Duodenal mucosa (tissue), 2 donors: ENCODE data around the gene OR4Q3.
"Not testable (repeated sequence)": the region's sequence is repeated elsewhere in the genome, so short reads cannot be mapped to it uniquely, and the experiment has no call there.

ENCODE experiments used
- H3K27ac ChIP-seq: one replicate; pipeline ENCODE4 v1.7.0; 2013; ENCODE audit warnings: low read depth, low read length
- H3K27me3 ChIP-seq, 2 donors: one replicate each; pipeline ENCODE4 v1.7.0; 2013; ENCODE audit warnings: low read length in 2 of 2, control low read depth in 1 of 2; ENCODE audit not compliant: insufficient read depth in 2 of 2, control insufficient read depth in 1 of 2
- H3K36me3 ChIP-seq, 2 donors: one replicate each; pipeline ENCODE4 v1.7.0; 2013; ENCODE audit warnings: low read length in 2 of 2, control low read depth in 1 of 2; ENCODE audit not compliant: insufficient read depth in 2 of 2, control insufficient read depth in 1 of 2
- H3K4me1 ChIP-seq, 2 donors: one replicate each; pipeline ENCODE4 v1.7.0; 2013; ENCODE audit warnings: low read length in 2 of 2, control low read depth in 1 of 2; ENCODE audit not compliant: insufficient read depth in 2 of 2, control insufficient read depth in 1 of 2
- H3K4me3 ChIP-seq, 2 donors: one replicate each; pipeline ENCODE4 v1.7.0; 2013; ENCODE audit warnings: low read length in 2 of 2, low read depth in 1 of 2
- H3K9ac ChIP-seq, 2 donors: one replicate each; pipeline ENCODE4 v1.7.0; 2013; ENCODE audit warnings: low read length in 2 of 2, low read depth in 1 of 2
- H3K9me3 ChIP-seq, 2 donors: one replicate each; pipeline ENCODE4 v1.7.0; 2013; ENCODE audit warnings: low read length in 2 of 2, control low read depth in 1 of 2; ENCODE audit not compliant: control insufficient read depth in 1 of 2

Gene OR4Q3

DNA sequence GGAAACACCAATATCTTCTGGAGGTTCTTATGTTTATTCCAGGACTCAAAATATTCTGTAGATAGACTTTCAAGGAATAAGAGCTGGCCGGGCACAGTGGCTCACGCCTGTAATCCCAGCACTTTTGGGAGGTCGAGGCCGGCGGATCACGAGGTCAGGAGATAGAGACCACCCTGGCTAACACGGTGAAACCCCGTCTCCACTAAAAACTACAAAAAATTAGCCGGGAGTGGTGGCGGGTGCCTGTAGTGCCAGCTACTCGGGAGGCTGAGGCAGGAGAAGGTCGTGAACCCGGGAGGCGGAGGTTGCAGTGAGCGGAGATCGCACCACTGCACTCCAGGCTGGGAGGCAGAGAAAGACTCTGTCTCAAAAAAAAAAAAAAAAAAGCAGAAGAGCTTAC lies 42.5 kb downstream of the OR4Q3 start:
- not testable (repeated sequence) for H3K9ac ChIP-seq, H3K27ac ChIP-seq, H3K9me3 ChIP-seq, H3K4me3 ChIP-seq, H3K4me1 ChIP-seq, H3K27me3 ChIP-seq, H3K36me3 ChIP-seq

DNA sequence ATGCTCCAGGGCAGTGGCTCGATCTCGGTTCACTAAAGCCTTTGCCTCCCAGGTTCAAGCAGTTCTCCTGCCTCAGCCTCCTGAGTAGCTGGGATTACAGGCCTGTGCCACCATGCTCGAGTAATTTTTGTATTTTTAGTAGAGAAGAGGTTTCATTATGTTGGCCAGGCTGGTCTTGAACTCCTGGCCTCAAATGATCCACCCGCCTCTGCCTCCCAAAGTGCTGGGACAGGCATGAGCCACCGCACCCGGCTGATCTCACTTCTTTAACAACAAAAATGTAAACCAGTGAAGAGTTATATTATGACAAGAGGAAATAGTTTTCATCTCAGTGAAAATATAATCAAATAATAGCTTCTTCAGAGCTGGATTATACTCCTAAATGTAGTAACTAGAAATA lies 43.9 kb downstream of the OR4Q3 start:
- H3K4me1 ChIP-seq, H3K9me3 ChIP-seq, H3K36me3 ChIP-seq, H3K27me3 ChIP-seq, H3K9ac ChIP-seq, H3K4me3 ChIP-seq, H3K27ac ChIP-seq: not testable (repeated sequence)

DNA sequence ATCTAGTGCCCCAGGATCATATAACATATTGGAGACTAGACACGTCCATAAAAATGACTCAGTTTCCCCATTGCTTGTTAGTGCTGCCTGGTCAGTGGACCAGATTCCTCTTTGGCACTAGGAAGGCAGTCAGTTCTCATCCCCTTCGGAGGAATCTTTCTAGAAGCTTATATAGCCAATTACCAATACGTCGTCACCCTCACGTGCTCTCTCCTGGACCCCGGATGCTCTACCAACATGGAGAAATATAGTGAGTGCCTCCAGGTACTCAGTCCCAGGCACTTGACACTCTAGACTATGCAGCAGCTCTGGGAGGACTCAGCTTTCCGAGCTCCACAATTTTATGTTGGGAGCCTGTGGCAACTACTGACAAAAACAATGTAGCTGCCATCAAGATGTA lies 44.8 kb downstream of the OR4Q3 start:
- H3K36me3 ChIP-seq, H3K9ac ChIP-seq, H3K4me1 ChIP-seq, H3K27ac ChIP-seq, H3K27me3 ChIP-seq, H3K9me3 ChIP-seq, H3K4me3 ChIP-seq: not testable (repeated sequence)

DNA sequence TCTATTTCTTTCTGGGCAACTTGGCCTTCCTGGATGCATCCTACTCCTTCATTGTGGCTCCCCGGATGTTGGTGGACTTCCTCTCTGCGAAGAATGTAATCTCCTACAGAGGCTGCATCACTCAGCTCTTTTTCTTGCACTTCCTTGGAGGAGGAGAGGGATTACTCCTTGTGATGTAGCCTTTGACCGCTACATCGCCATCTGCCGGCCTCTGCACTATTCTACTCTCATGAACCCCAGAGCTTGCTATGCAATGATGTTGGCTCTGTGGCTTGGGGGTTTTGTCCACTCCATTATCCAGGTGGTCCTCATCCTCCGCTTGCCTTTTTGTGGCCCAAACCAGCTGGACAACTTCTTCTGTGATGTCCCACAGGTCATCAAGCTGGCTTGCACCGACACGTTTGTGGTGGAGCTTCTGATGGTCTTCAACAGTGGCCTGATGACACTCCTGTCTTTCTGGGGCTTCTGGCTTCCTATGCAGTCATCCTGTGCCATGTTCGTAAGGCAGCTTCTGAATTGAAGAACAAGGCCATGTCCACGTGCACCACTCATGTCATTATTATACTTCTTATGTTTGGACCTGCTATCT lies 53.2 kb downstream of the OR4Q3 start:
- not testable (repeated sequence) for H3K27me3 ChIP-seq, H3K4me1 ChIP-seq, H3K4me3 ChIP-seq, H3K9me3 ChIP-seq, H3K9ac ChIP-seq, H3K36me3 ChIP-seq, H3K27ac ChIP-seq
